Measurements from ENCODE around the gene RRP7A.
"Not testable (repeated sequence)": the region's sequence is repeated elsewhere in the genome, so short reads cannot be mapped to it uniquely, and the experiment has no call there.

- TF ChIP-seq, protein P1, sequence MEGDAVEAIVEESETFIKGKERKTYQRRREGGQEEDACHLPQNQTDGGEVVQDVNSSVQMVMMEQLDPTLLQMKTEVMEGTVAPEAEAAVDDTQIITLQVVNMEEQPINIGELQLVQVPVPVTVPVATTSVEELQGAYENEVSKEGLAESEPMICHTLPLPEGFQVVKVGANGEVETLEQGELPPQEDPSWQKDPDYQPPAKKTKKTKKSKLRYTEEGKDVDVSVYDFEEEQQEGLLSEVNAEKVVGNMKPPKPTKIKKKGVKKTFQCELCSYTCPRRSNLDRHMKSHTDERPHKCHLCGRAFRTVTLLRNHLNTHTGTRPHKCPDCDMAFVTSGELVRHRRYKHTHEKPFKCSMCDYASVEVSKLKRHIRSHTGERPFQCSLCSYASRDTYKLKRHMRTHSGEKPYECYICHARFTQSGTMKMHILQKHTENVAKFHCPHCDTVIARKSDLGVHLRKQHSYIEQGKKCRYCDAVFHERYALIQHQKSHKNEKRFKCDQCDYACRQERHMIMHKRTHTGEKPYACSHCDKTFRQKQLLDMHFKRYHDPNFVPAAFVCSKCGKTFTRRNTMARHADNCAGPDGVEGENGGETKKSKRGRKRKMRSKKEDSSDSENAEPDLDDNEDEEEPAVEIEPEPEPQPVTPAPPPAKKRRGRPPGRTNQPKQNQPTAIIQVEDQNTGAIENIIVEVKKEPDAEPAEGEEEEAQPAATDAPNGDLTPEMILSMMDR (IDR thresholded peaks at IDR 0.05 in 2 of 3, conservative IDR thresholded peaks at IDR 0.05 in 1 of 3; ENCODE audit: borderline replicate concordance in 1 of 3, insufficient read depth in 1 of 3, low read depth in 2 of 3, low read length in 2 of 3): not testable (repeated sequence)
- TF ChIP-seq MAX (IDR thresholded peaks at IDR 0.05); POLR2A (IDR thresholded peaks at IDR 0.05; ENCODE audit: borderline replicate concordance, extremely low read depth, insufficient read depth, insufficient read length): not testable (repeated sequence)
Measured at GRCh38 chr22:42483610-42484223, 35.9 kb downstream of the RRP7A start.

Data from HCT116 (cell line).